Vagina (tissue), 2 donors: ENCODE measurements around the gene RRAS. TPM values are rescaled to one million over a fixed set of nuclear protein-coding genes. Genes with fewer than 3 reads are reported as not detected.

Experiments
- DNase-seq, 2 donors: peaks; one replicate each; pipeline ENCODE4 v3.0.0-alpha.2; 2017; ENCODE audit errors: extremely low spot score in 2 of 2
- H3K27ac ChIP-seq: fragments of 200-600 bp; sonication (generic); one replicate; pipeline ENCODE4 v1.5.1; 2019
- H3K27me3 ChIP-seq: fragments of 200-600 bp; sonication (generic); one replicate; pipeline ENCODE4 v1.5.1; 2019
- H3K36me3 ChIP-seq, 2 donors: fragments of 200-600 bp; sonication (generic); one replicate each; pipeline ENCODE4 v1.5.1; 2017 to 2019
- H3K4me1 ChIP-seq: fragments of 200-600 bp; sonication (generic); one replicate; pipeline ENCODE4 v1.5.1; 2019
- H3K4me3 ChIP-seq, 2 donors: fragments of 200-600 bp; sonication (generic); 1 replicate in 1 of 2; 2 replicates in 1 of 2; pipeline ENCODE4 v1.5.1; 2016 to 2019
- H3K9me3 ChIP-seq: fragments of 200-600 bp; sonication (generic); one replicate; pipeline ENCODE4 v1.5.1; 2019
- CTCF ChIP-seq, 3 experiments: fragments of 450-650 bp in 2 of 3; fragments of 200-600 bp in 1 of 3; sonication (generic) in 1 of 3; IDR thresholded peaks; one replicate each; pipeline ENCODE4 v1.5.1; 2017 to 2019; ENCODE audit warnings: antibody characterized with exemption in 3 of 3, mild to moderate bottlenecking in 2 of 3, moderate library complexity in 2 of 3
- POLR2A ChIP-seq, 2 donors: fragments of 450-650 bp; IDR thresholded peaks; one replicate each; pipeline ENCODE4 v1.6.1; 2017; ENCODE audit warnings: antibody characterized with exemption in 2 of 2, mild to moderate bottlenecking in 2 of 2, moderate library complexity in 2 of 2
- POLR2AphosphoS5 ChIP-seq, 2 donors: sonication (generic); formaldehyde crosslinking; IDR thresholded peaks; one replicate each; pipeline ENCODE4 v1.9.0; 2017; ENCODE audit warnings: antibody characterized with exemption in 2 of 2, mild to moderate bottlenecking in 2 of 2, low read depth in 1 of 2; ENCODE audit not compliant: insufficient read depth in 1 of 2
- intact Hi-C: fragments of 100-400 bp; cut with DNase I; formaldehyde crosslinking; loops from one replicate; pipeline ENCODE4 v1.15.1; 2023
- total RNA-seq: library from RNA; depleted of rRNA; stranded (reverse); fragments of >200 nt; gene quantifications from one replicate; pipeline ENCODE4 v1.2.3, GENCODE V29; 2016

The RRAS gene
- total RNA-seq, 1 donor from 2014 or later, result 112 TPM

GRCh38 chr19:49593233-49594113 is 46.5 kb downstream of the RRAS start:
- TF ChIP-seq POLR2A (IDR thresholded peaks at IDR 0.05) (no peak), POLR2AphosphoS5 (IDR thresholded peaks at IDR 0.05; ENCODE audit: insufficient read depth in 1 of 2, low read depth in 1 of 2) (peak in 1 of 2 donors; percentile 10)
- Histone ChIP-seq H3K27me3 (no peaks in the 10 kb centered on the region), H3K36me3 (peaks cover 0 to 26% of the 10 kb centered on the region in 2 donors), H3K4me3 (peak overlapping the region; percentile 73 to 83), H3K9me3 (no peaks in the 10 kb centered on the region), H3K27ac (peak overlapping the region; percentile 91), H3K4me1 (peaks cover 24% of the 10 kb centered on the region)
- DNase-seq, result peak in 1 of 2 donors; percentile 95
- intact Hi-C loops, result loop anchor here (2.0 kb wide), 1 partner anchor 45 kb away; no protein-coding TSS in a partner anchor

- H3K4me3 ChIP-seq, result peak overlapping the region; percentile 73 to 83
- no peak for DNase-seq
- no peak for TF ChIP-seq POLR2AphosphoS5 (IDR thresholded peaks at IDR 0.05; ENCODE audit: insufficient read depth in 1 of 2, low read depth in 1 of 2)
- peaks cover 0 to 24% of the 10 kb centered on the region in 2 donors for H3K36me3 ChIP-seq
- no peaks in the 10 kb centered on the region for H3K27me3 ChIP-seq
- peak overlapping the region; percentile 91 for H3K27ac ChIP-seq
- intact Hi-C loops, result loop anchor here (2.0 kb wide), 1 partner anchor 46 kb away; no protein-coding TSS in a partner anchor
- H3K4me1 ChIP-seq, result peaks cover 24% of the 10 kb centered on the region
- H3K9me3 ChIP-seq, result no peaks in the 10 kb centered on the region
Observed at GRCh38 chr19:49592486-49593232, 47.3 kb downstream of the RRAS start.

- Histone ChIP-seq H3K36me3 (peaks cover 0 to 16% of the 10 kb centered on the region in 2 donors), H3K27ac (peak overlapping the region; percentile 91), H3K4me3 (peak overlapping the region; percentile 73 to 83), H3K27me3 (no peaks in the 10 kb centered on the region), H3K4me1 (peaks cover 24% of the 10 kb centered on the region), H3K9me3 (no peaks in the 10 kb centered on the region)
- TF ChIP-seq CTCF (IDR thresholded peaks at IDR 0.05) (no peak), POLR2A (IDR thresholded peaks at IDR 0.05) (no peak), POLR2AphosphoS5 (IDR thresholded peaks at IDR 0.05; ENCODE audit: insufficient read depth in 1 of 2, low read depth in 1 of 2) (peak in 1 of 2 donors; percentile 15)
- no peak for DNase-seq
- intact Hi-C loops, result loop anchor here (2.0 kb wide), 1 partner anchor 47 kb away; no protein-coding TSS in a partner anchor
Observed at GRCh38 chr19:49591731-49592485, 48.0 kb downstream of the RRAS start.

GRCh38 chr19:49590971-49591730 is 48.8 kb downstream of the RRAS start, which contains the start of gene PRR12:
PRR12 (plus strand) TSS chr19:49591182; CDS start chr19:49591655, 473 bp downstream.
- Histone ChIP-seq H3K9me3 (no peaks in the 10 kb centered on the region), H3K4me1 (peaks cover 24% of the 10 kb centered on the region), H3K27me3 (no peaks in the 10 kb centered on the region), H3K36me3 (peaks cover 0 to 15% of the 10 kb centered on the region in 2 donors), H3K27ac (peak within 1 kb of the TSS; percentile 91), H3K4me3 (peak within 1 kb of the TSS; percentile 73 to 83)
- DNase-seq, result no peak
- TF ChIP-seq CTCF (IDR thresholded peaks at IDR 0.05) (no peak), POLR2A (IDR thresholded peaks at IDR 0.05) (peak in 1 of 2 donors; percentile 28)
- intact Hi-C loops, result no loop called here
